GM18526 (cell line): Measurements from ENCODE around the gene EYA3.

Experiments used
- POLR2A ChIP-seq: IDR thresholded peaks from 3 replicates; pipeline ENCODE4 v1.6.1; 2011; ENCODE audit not compliant: insufficient read length; ENCODE audit errors: extremely low read depth

Gene EYA3

GRCh38 chr1:27959792-27960603, 128.4 kb downstream of the EYA3 start, which contains the start of gene XKR8:
TSS of gene XKR8 (plus strand) at chr1:27959973. CDS start at chr1:27960070, 97 bp downstream.
- TF ChIP-seq POLR2A, result peak; percentile 62

- TF ChIP-seq POLR2A, result no peak
These were observed 129.9 kb downstream of the EYA3 start for GRCh38 chr1:27958513-27958912.

GRCh38 chr1:27957655-27958054, 130.8 kb downstream of the EYA3 start:
- no peak for TF ChIP-seq POLR2A

GRCh38 chr1:27956761-27957160, 131.6 kb downstream of the EYA3 start:
- no peak for TF ChIP-seq POLR2A

GRCh38 chr1:27955076-27955475, 133.3 kb downstream of the EYA3 start:
- TF ChIP-seq POLR2A, result no peak

- TF ChIP-seq POLR2A, result no peak
These were observed 134.2 kb downstream of the EYA3 start for GRCh38 chr1:27954186-27954585.

- no peak for TF ChIP-seq POLR2A
These were observed 136.3 kb downstream of the EYA3 start for GRCh38 chr1:27952147-27952546.

GRCh38 chr1:27951396-27951795, 137.0 kb downstream of the EYA3 start:
- no peak for TF ChIP-seq POLR2A

GRCh38 chr1:27949027-27949426, 139.4 kb downstream of the EYA3 start:
- no peak for TF ChIP-seq POLR2A

- TF ChIP-seq POLR2A, result no peak
These were observed 143.4 kb downstream of the EYA3 start for GRCh38 chr1:27945020-27945419.

GRCh38 chr1:27941671-27942540, 146.5 kb downstream of the EYA3 start:
- no peak for TF ChIP-seq POLR2A

- TF ChIP-seq POLR2A, result no peak
These were observed 147.4 kb downstream of the EYA3 start for GRCh38 chr1:27940870-27941560.

- no peak for TF ChIP-seq POLR2A
These were observed 148.1 kb downstream of the EYA3 start for GRCh38 chr1:27940297-27940696.

- TF ChIP-seq POLR2A, result no peak
These were observed 149.9 kb downstream of the EYA3 start for GRCh38 chr1:27938488-27938887.

- TF ChIP-seq POLR2A, result no peak
These were observed 150.9 kb downstream of the EYA3 start for GRCh38 chr1:27937524-27937836.

GRCh38 chr1:27936370-27936769, 152.0 kb downstream of the EYA3 start:
- no peak for TF ChIP-seq POLR2A

GRCh38 chr1:27935721-27936120, 152.7 kb downstream of the EYA3 start:
- TF ChIP-seq POLR2A, result no peak
